HepG2 (cell line): ENCODE measurements around the gene DPCD. TPM values are rescaled to one million over a fixed set of nuclear protein-coding genes. Genes with fewer than 3 reads are reported as not detected.

Source experiments
- KDM3A ChIP-seq: IDR thresholded peaks from 2 replicates; pipeline ENCODE4 v1.6.1; 2018; ENCODE audit warnings: low read depth, missing compliant biosample characterization
- MBD4 ChIP-seq: IDR thresholded peaks from 2 replicates; pipeline ENCODE4 v1.6.1; 2012; ENCODE audit warnings: low read length, inconsistent platforms, borderline replicate concordance
- RFXAP ChIP-seq: sonication (generic); formaldehyde crosslinking; IDR thresholded peaks from 2 replicates; pipeline ENCODE4 v1.4.0; 2020; ENCODE audit warnings: missing genetic modification reagents, borderline replicate concordance
- THAP11 ChIP-seq: IDR thresholded peaks from 2 replicates; pipeline ENCODE4 v1.6.1; 2016; ENCODE audit warnings: missing biosample characterization, missing genetic modification reagents
- ZC3H4 ChIP-seq: sonication (generic); formaldehyde crosslinking; IDR thresholded peaks from 2 replicates; pipeline ENCODE4 v1.4.0; 2020; ENCODE audit warnings: missing genetic modification reagents, borderline replicate concordance
- ZNF572 ChIP-seq: sonication (generic); formaldehyde crosslinking; IDR thresholded peaks from 2 replicates; pipeline ENCODE4 v1.5.1; 2020; ENCODE audit warnings: mild to moderate bottlenecking, missing genetic modification reagents
- ZNF605 ChIP-seq: sonication (generic); formaldehyde crosslinking; IDR thresholded peaks from 2 replicates; pipeline ENCODE4 v1.8.0; 2022; ENCODE audit warnings: mild to moderate bottlenecking, missing genetic modification reagents
- ZNF670 ChIP-seq: sonication (generic); formaldehyde crosslinking; IDR thresholded peaks from 2 replicates; pipeline ENCODE4 v1.8.0; 2022; ENCODE audit warnings: mild to moderate bottlenecking, missing genetic modification reagents, borderline replicate concordance
- ZNF775 ChIP-seq: sonication (generic); formaldehyde crosslinking; IDR thresholded peaks from 2 replicates; pipeline ENCODE4 v1.4.0; 2020; ENCODE audit warnings: missing genetic modification reagents, mild to moderate bottlenecking, moderate library complexity, borderline replicate concordance
- ZSCAN9 ChIP-seq: IDR thresholded peaks from 2 replicates; pipeline ENCODE4 v1.6.1; 2016; ENCODE audit warnings: borderline replicate concordance
- polyA plus RNA-seq, 8 experiments: library from polyadenylated mRNA; depleted of rRNA in 3 of 8; stranded (reverse) in 7 of 8; unstranded in 1 of 8; fragments of >200 nt; fragmentation: Illumina TruSeq in 4 of 8; extraction: Trizol in 4 of 8; gene quantifications; 2 replicates each; pipeline versions ENCODE4 v1.2.1 to v1.2.3, GENCODE V29; 2011 to 2016; ENCODE audit warnings: low read depth in 4 of 8, missing spikeins in 1 of 8, mixed read lengths in 1 of 8; ENCODE audit not compliant: insufficient read depth in 1 of 8
- total RNA-seq, 5 experiments: library from RNA; depleted of rRNA; stranded (reverse); fragments of >200 nt; fragmentation: Illumina TruSeq; extraction: Trizol; gene quantifications; 2 replicates each; pipeline ENCODE4 v1.2.3, GENCODE V29; 2016; ENCODE audit warnings: low read depth in 1 of 5
- TF ChIP-seq, protein P1 (sequence below): sonication (generic); formaldehyde crosslinking; IDR thresholded peaks from 2 replicates; pipeline ENCODE4 v1.4.0; 2020; ENCODE audit warnings: missing genetic modification reagents, borderline replicate concordance
- TF ChIP-seq, protein P2 (sequence below): sonication (generic); formaldehyde crosslinking; conservative IDR thresholded peaks from 2 replicates; pipeline ENCODE4 v1.8.1; 2023; ENCODE audit warnings: missing genetic modification reagents
- TF ChIP-seq, protein P3 (sequence below): sonication (generic); formaldehyde crosslinking; IDR thresholded peaks from 2 replicates; pipeline ENCODE4 v1.8.1; 2023; ENCODE audit warnings: missing genetic modification reagents, inconsistent platforms, borderline replicate concordance
- TF ChIP-seq, protein P4 (sequence below): conservative IDR thresholded peaks from 2 replicates; pipeline ENCODE4 v1.6.1; 2018; ENCODE audit warnings: missing genetic modification reagents
- TF ChIP-seq, protein P5 (sequence below): sonication (generic); formaldehyde crosslinking; IDR thresholded peaks from 2 replicates; pipeline ENCODE4 v1.4.0; 2020; ENCODE audit warnings: mild to moderate bottlenecking, missing genetic modification reagents, borderline replicate concordance
- TF ChIP-seq, protein P6 (sequence below): sonication (generic); formaldehyde crosslinking; IDR thresholded peaks from 2 replicates; pipeline ENCODE4 v1.4.0; 2020; ENCODE audit warnings: missing genetic modification reagents

The DPCD gene
- total and polyA plus RNA-seq, 2 of the 13 experiments (the other 11 are each of a cell fraction or from before 2014, with no cell fraction given) = 25.2 to 27.0 TPM

DNA sequence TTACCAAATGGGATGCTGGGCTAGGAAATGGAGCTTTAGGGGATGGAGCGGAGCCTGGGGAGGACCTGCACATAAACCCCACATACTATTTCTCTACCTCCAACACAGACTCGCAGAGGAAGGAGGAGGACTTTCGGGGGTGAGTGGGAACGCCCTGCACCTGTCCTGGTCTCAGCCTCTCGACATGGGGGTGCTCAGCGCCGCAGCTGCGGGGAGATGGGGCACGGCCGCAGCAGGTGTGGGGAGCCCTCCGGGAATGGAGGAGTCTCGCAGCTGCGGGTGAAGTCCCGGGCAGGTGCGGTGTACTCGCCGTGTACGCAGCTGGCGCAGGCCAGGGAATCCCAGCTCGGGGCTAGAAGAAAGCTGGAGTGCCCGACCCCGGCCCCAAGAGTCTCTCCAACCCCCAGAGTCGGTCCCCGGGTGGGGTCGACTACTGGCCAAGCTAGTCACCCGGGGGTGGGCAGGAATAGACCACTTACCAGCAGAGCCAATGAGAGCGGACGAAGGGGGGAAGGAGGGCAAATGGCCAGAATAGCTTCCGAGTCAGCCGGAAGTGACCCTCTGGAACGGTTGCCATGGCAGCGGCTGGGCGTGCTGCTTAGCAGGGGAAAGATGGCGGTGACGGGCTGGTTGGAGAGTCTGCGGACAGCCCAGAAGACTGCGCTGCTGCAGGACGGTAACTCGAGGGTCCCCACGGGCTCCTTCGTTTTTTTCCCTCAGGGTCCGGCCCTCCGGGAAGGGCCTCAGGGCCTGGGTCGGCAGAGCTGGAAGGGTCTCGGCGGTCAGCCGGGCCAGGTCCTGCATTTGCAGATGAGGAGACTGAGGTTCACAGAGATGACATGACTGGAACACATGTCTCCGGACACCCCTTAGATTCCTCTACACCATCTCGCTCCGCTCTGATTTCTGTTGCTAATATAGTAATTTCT is at the start of gene DPCD, which contains the start of gene POLL (continued):
- TF ChIP-seq, protein P1, sequence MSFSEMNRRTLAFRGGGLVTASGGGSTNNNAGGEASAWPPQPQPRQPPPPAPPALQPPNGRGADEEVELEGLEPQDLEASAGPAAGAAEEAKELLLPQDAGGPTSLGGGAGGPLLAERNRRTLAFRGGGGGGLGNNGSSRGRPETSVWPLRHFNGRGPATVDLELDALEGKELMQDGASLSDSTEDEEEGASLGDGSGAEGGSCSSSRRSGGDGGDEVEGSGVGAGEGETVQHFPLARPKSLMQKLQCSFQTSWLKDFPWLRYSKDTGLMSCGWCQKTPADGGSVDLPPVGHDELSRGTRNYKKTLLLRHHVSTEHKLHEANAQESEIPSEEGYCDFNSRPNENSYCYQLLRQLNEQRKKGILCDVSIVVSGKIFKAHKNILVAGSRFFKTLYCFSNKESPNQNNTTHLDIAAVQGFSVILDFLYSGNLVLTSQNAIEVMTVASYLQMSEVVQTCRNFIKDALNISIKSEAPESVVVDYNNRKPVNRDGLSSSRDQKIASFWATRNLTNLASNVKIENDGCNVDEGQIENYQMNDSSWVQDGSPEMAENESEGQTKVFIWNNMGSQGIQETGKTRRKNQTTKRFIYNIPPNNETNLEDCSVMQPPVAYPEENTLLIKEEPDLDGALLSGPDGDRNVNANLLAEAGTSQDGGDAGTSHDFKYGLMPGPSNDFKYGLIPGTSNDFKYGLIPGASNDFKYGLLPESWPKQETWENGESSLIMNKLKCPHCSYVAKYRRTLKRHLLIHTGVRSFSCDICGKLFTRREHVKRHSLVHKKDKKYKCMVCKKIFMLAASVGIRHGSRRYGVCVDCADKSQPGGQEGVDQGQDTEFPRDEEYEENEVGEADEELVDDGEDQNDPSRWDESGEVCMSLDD (CRISPR knock-in tag) = peak; percentile 78; the same call in 1 of the 2 replicates
- TF ChIP-seq RFXAP (CRISPR knock-in tag) (peak; percentile 87; the same call in 1 of the 2 replicates), ZC3H4 (no peak), KDM3A (0 out of 2 replicates have a peak, but pooled peaks have one; percentile 27), THAP11 (peak; percentile 93), ZSCAN9 (CRISPR knock-in tag) (0 out of 2 replicates have a peak, but pooled peaks have one; percentile 32), ZNF775 (no peak), ZNF605 (CRISPR knock-in tag) (0 out of 2 replicates have a peak, but pooled peaks have one; percentile 13), ZNF572 (CRISPR knock-in tag) (0 out of 2 replicates have a peak, but pooled peaks have one; percentile 16), ZNF670 (CRISPR knock-in tag) (0 out of 2 replicates have a peak, but pooled peaks have one; percentile 80), MBD4 (no peak)
- TF ChIP-seq, protein P2, sequence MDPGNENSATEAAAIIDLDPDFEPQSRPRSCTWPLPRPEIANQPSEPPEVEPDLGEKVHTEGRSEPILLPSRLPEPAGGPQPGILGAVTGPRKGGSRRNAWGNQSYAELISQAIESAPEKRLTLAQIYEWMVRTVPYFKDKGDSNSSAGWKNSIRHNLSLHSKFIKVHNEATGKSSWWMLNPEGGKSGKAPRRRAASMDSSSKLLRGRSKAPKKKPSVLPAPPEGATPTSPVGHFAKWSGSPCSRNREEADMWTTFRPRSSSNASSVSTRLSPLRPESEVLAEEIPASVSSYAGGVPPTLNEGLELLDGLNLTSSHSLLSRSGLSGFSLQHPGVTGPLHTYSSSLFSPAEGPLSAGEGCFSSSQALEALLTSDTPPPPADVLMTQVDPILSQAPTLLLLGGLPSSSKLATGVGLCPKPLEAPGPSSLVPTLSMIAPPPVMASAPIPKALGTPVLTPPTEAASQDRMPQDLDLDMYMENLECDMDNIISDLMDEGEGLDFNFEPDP (CRISPR knock-in tag) = no peak
- TF ChIP-seq, protein P3, sequence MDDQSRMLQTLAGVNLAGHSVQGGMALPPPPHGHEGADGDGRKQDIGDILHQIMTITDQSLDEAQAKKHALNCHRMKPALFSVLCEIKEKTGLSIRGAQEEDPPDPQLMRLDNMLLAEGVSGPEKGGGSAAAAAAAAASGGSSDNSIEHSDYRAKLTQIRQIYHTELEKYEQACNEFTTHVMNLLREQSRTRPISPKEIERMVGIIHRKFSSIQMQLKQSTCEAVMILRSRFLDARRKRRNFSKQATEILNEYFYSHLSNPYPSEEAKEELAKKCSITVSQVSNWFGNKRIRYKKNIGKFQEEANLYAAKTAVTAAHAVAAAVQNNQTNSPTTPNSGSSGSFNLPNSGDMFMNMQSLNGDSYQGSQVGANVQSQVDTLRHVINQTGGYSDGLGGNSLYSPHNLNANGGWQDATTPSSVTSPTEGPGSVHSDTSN (CRISPR knock-in tag) = 0 out of 2 replicates have a peak, but pooled peaks have one; percentile 27
- TF ChIP-seq, protein P4, sequence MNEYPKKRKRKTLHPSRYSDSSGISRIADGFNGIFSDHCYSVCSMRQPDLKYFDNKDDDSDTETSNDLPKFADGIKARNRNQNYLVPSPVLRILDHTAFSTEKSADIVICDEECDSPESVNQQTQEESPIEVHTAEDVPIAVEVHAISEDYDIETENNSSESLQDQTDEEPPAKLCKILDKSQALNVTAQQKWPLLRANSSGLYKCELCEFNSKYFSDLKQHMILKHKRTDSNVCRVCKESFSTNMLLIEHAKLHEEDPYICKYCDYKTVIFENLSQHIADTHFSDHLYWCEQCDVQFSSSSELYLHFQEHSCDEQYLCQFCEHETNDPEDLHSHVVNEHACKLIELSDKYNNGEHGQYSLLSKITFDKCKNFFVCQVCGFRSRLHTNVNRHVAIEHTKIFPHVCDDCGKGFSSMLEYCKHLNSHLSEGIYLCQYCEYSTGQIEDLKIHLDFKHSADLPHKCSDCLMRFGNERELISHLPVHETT (CRISPR knock-in tag) = no peak
- TF ChIP-seq, protein P5, sequence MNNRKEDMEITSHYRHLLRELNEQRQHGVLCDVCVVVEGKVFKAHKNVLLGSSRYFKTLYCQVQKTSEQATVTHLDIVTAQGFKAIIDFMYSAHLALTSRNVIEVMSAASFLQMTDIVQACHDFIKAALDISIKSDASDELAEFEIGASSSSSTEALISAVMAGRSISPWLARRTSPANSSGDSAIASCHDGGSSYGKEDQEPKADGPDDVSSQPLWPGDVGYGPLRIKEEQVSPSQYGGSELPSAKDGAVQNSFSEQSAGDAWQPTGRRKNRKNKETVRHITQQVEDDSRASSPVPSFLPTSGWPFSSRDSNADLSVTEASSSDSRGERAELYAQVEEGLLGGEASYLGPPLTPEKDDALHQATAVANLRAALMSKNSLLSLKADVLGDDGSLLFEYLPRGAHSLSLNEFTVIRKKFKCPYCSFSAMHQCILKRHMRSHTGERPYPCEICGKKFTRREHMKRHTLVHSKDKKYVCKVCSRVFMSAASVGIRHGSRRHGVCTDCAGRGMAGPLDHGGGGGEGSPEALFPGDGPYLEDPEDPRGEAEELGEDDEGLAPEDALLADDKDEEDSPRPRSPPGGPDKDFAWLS (CRISPR knock-in tag) = no peak
- TF ChIP-seq, protein P6, sequence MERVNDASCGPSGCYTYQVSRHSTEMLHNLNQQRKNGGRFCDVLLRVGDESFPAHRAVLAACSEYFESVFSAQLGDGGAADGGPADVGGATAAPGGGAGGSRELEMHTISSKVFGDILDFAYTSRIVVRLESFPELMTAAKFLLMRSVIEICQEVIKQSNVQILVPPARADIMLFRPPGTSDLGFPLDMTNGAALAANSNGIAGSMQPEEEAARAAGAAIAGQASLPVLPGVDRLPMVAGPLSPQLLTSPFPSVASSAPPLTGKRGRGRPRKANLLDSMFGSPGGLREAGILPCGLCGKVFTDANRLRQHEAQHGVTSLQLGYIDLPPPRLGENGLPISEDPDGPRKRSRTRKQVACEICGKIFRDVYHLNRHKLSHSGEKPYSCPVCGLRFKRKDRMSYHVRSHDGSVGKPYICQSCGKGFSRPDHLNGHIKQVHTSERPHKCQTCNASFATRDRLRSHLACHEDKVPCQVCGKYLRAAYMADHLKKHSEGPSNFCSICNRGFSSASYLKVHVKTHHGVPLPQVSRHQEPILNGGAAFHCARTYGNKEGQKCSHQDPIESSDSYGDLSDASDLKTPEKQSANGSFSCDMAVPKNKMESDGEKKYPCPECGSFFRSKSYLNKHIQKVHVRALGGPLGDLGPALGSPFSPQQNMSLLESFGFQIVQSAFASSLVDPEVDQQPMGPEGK = peak; percentile 88
